MM.1S (cell line): ENCODE results near the gene KIAA1191.

Experiments
- CTCF ChIP-seq: fragments of 300-600 bp; sonication (generic); IDR thresholded peaks from 2 replicates; pipeline ENCODE4 v1.5.1; 2016; ENCODE audit warnings: antibody characterized with exemption, low read length, mixed read lengths
- EZH2phosphoT487 ChIP-seq: fragments of 300-600 bp; sonication (generic); IDR thresholded peaks from 2 replicates; pipeline ENCODE4 v1.6.1; 2018; ENCODE audit warnings: antibody characterized with exemption, low read length

GRCh38 chr5:176383961-176384360 lies 22.4 kb upstream of the KIAA1191 start:
- TF ChIP-seq CTCF (no peak), EZH2phosphoT487 (no peak)
